HG03520 (cell line): ENCODE data around the gene NOM1.

Experiments
- ATAC-seq: cut with Tn5 transposase; IDR thresholded peaks from one replicate; pipeline ENCODE4 v1.9.1; 2021; ENCODE audit warnings: mild to moderate bottlenecking, moderate library complexity; ENCODE audit not compliant: unreplicated experiment

NOM1 gene

DNA sequence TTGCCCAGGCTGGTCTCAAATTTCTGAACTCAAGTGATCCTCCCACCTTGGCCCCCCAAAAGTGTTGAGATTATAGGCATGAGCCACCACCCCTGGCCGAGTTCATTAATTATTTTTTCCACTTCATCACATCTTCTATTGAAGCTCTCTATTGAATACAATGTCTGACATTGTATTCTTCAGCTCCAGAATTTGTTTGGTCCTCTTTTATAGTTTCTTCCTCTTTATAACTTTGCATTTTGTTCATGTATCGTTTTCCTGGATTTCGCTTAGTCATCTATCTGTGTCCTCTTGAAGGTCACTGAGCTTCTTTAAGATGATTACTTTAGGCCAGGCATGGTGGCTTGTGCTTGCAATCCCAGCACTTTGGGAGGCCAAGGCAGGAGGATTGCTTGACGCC is 30.2 kb downstream of the NOM1 start:
- no peak for ATAC-seq

DNA sequence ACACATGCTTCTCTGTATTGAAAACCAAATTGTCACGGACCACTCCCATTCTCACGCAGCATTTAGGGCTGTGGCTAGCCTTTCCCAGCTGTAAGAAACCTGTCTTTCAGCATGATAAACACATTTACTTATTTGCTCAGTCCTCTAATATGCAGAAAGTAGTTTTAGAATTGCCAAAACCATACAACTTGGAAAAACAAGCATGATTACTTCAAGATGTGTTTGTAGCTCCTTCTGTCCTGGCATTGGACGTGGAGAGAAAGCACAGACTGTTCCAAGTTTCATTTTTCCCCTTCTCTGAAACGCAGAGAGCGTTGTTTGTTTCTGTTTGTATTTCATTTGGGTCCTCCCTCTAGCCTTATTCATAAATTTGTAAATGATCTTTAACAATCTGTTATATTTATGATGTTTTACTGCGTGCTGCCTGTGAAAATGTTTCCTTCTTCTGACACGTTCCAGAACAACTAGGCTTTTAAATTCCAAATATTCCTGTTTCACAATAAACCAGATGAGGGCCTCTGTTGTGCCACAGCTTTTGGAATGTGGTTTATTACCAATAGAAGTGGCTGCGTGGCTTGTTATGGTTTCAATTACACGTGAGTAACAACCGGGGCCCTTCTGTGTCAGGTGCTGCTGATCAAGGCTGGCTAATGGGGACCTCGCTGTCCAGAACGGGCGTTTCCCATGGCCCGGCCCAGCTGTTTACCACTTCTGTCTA is 34.8 kb downstream of the NOM1 start:
- no peak for ATAC-seq

GRCh38 chr7:156985101-156985992 is 35.8 kb downstream of the NOM1 start:
- ATAC-seq = no peak

DNA sequence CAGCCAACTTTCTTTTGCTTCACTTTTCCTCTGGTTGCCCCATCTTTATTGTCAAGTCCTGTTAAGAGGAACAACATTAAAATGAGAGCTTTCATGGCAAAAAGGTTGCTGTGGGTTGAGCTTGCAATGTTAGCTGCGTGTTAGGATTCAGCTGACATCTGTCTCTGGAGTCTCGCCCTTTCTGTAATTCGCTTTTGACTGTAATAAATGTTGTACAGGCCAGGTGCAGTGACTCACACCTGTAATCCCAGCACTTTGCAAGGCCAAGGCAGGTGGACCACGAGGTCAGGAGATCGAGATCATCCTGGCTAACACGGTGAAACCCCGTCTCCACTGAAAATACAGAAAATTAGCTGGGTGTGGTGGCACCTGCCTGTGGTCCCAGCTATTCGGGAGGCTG is 36.9 kb downstream of the NOM1 start:
- no peak for ATAC-seq

DNA sequence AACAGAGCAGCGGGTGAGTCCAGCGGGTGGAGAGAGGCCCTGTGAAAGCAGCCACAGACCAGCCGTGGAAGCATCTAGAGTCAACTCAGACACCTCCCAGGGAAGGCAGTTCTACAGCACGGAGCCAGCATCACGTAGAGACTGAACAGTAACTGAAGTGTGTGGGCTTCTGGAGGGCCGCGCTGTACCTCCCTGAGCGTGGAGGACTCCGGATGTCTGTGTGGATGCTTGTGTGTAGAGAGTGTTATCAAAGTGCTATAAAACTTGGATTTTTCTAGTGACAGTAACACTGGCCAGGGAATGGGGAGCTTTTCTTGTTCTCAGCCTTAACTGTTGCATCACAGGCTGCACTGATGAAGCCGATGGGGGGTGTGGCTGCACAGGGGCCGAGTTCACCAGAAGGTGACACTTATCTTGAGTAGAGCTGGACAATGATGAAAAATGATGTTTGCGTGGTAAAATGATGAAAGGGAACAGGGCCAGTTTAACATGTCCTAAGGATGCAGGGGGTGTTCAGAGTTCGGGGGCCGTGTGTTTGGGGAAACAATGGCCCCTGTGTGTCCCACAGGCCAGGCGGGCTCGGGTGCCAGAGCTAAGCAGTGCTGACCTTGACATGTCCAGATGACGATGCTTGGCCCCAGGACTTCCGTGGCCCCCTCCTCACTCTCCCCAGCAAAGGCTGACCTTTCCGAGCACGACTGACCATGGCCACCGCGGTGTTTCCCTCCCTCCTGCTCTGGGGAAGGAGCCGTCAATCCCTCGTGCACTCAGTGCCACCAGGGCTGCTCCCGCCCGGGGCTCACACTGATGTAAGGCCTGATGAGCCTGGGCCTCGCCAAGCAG is 39.1 kb downstream of the NOM1 start:
- no peak for ATAC-seq

DNA sequence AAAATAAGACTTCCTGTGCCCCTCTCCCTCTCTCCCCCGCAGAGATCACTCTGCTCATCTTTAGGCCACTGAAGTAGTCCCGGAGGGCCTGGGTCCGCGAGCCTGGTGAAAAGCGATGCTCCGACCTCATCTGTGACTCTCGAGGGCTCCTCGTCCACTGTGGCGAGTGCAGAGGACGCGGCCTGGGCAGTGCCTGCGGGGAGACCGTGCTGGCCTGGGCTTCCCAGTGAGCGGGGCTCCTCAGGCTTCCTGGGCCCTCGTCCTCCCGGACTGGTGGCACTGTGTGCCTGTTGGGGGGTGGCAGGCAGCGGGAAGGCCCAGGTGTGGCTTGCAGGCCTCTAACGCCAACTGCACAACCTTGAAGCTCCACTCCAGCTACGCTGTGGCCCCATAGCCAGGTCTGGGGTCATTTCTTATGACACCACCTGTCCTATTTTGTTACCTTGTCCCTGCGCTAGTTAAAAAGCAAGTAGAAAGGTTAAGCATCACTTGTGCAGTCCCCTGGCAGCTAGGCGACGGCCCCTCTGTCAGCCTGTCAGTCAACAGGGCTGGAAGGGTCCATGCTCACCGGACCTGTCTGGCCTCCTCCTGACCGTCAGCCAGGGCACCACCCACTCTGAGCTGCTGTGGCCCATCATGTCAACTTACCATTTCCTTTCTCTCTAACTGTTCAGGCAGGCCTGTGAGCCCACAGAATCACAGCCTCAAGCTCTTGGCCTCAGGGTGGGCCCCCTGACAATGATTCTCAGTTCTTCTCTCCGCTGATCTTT is 40.4 kb downstream of the NOM1 start:
- ATAC-seq = no peak

DNA sequence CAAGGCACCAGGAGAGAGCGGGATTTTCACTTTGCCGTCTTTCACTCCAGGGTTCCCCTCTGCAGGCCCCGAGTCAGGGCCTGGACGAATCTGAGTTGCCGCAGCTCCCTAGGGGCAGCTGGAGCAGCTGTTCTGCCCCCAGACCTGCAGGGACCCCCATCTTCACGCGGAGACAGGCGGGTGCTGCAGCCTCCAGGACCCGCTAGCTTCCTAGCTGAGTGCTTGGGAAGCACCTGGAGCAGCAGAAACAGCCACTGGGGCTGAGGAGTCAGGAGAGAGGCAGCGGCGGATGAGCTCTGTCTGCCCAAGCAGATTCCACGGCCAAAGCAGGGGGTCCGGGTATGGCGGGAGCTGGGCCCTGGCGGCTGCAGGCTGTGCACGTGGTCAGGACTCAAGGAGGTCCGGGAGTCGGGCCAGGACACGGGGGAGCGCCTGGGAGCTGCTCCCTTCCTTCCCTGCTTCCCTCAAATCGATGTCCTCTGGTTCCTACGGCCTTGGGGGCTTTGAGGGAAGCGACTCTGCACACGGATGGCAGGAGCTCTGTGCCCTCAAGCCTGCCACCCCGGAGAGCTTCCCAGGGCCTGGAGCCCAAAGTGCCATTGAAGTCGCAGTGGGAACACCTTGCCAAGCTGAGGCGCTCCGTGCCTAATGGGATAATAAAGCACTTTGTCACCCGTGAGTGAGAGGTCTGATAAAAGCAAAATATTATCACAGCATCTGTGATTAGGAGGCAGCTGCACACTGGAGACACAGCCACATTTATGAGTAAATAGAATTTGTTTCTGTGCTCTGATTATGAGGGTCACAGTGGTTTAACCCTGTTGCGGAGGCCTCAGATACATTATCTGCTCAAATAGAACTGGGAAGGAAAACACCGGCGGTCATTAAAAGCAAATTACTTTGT is 43.8 kb downstream of the NOM1 start:
- no peak for ATAC-seq

GRCh38 chr7:156993925-156994235 is 44.4 kb downstream of the NOM1 start:
- ATAC-seq = no peak

GRCh38 chr7:156994417-156994816 is 44.9 kb downstream of the NOM1 start:
- ATAC-seq = no peak

DNA sequence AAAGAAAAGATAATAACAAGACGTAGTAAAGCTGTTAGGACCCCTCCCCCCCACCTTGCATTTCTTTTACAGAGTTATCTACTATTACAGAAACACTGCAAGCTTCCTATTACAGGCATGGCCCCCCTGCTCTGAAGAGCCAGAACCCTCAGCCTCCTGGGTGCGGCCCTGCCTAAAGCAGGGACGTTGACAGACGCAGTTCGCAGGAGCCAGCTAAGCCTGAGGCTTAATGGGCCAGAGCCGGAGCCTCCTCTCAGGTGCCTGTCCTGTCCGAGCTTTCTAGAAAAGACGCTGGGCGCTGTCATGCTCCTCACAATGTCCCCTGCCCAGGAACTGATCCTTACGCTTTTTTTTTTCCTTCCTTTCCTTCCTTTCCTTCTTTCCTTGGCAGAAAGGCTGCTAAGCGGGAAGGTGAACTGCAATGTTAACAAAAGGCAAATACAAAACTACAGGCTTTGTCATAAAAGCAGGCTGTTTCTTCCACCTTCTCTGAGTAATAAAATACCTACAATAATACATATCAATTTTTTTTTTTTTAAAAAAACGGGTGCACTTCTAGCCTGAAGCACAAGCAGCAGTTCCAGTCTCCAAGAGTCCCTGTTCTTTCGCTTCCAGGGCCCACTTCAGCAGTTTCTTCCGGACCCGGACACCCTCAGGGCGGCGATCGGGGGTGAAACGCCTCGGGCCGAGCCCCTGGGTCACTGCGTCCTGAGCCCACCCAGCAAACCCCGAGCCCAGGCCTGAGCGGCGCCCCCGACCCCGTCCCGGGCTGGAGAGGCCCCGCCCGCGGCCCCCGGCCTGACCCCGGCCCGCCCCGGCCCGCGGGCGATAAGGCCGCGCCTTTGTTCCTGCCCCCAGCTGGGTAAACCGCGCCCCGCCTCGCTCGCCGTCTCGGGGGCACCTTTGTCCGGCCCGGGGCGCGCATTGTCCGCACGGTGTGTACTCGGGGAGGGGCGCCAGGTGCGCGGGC is 49.8 kb downstream of the NOM1 start:
- ATAC-seq = no peak

DNA sequence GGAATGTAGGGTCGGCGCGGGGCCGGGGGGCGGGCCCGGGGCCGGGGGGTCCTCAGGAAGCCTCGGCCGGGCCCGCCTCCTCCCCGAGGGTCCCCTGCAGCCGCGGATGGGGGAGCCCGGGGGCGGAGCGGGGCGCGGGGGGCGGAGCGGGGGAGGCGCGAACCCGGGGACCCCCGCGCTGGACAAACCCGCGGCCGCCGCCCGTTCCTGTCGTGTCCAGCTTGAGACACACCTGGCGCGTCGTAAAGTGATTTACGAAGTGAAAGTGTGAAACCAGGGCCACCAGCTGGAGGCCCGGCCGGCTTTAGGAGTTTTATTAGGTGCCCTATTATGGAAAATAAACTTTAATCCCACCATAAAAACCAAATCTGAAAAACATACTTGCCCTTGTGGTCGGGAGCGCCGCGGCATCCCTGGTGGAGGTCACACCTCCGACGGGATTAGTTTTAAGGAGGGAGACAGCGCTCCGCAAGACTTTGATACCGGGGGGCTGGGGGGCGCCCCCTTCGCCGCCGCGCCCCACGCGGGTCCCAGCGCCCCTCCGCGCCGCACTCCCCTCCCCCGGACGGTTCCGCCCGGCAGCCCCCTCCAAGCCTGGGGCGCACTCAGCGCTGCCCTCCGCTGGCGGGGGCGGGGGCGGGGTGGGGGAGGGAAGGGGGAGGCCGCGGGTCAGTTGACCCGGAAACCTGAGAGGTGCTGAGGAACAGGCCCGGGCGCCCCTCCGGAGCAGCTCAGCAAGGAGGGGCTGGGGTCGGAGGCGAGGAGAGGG is 50.6 kb downstream of the NOM1 start:
- ATAC-seq = no peak

DNA sequence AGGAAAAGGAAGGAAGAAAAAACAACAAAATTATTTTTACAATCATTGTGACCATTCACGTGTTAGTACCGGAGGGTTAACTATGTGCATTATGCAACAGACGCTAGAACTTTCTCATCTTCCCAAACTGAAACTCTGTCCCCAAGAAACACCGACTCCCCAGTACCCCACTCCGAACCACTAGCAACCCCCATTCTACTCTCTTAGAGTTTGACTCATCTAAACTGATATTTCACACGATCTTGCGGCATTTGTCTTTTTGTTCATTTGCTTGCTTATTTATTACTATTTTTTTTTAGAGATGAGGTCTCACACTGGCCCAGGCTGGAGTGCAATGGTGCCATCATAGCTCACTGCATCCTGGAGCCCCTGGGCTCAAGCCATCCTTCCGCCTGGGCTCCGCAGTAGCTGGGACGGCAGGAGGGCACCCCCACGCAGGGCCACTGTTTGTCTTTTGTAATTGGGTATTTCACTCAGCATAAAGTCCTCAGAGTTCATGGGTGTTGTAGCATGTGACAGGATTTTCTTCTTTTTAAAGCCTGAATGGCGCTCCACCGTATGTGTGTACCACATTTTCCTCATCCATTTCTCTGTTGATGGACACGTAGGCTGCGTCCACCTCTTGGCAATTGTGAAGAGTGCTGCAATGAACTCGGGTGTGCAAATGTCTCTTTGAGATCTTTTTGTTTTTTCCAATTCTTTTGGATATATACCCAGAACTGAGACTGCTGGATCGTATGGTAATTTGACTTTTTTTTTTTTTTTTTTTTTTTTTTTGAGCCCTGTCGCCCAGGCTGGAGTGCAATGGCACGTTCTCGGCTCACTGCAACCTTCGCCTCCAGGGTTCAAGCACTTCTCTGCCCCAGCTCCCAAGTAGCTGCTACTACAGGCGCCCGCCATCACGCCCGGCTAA is 51.5 kb downstream of the NOM1 start:
- no peak for ATAC-seq

- no peak for ATAC-seq
Observed at GRCh38 chr7:157001920-157002818, 52.7 kb downstream of the NOM1 start.

DNA sequence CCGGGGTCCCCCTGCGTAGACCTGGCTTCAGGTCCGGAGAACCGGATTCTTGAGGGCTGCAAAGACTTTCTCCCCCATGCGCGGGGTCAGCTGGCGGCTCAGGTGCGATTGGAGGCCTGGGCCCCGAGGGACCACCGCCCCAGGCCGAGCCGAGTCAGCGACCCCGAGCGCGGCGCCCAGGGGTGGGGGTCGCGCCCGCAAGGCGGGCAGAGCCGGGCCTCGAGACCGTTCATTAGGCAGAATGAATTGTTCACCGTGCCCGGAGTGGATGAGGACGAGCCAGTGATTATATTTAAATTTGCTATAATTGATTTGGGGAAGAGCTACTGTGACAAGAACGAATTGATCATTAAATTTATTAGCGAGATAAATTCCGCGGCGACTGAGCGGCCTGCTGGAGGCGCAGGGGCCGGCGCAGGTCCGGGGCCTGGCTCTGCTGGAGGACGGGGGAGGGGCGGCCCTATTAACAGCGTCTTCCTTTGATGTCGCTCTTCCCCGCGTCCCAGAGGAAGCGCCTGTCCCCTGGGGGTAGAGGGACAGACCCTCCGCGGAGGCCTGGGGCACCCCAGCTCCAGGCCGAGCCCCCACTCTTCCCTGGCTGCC is 53.4 kb downstream of the NOM1 start:
- ATAC-seq = no peak

DNA sequence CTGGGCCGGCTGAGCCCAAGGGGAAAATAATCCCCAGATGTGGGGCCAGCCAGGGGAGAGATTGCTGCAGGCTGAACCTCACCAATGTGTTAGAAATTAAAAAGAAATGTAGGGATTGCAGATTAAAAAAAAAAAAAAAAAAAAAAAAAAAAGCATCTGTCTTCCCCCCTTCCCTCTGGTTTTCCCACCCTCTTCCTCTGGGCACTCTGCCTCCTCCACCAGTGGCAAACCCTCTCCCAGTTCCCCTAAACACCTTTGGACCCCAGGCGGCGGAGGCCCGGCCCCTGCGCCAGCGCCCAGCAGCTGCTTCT is 53.9 kb downstream of the NOM1 start:
- ATAC-seq = no peak
